ENCODE data around the gene ANKRD40.
"Not testable (repeated sequence)": the region's sequence is repeated elsewhere in the genome, so short reads cannot be mapped to it uniquely, and the experiment has no call there.

Gene ANKRD40

GRCh38 chr17:50707289-50708049, at the start of gene ANKRD40:
Gene ANKRD40 (minus strand): TSS chr17:50707914. CDS start chr17:50707654, 260 bp downstream.
- peak; percentile 81 to 85 for DNase-seq (ENCODE audit: low read depth in 2 of 2)

GRCh38 chr17:50754521-50754920, 46.8 kb upstream of the ANKRD40 start:
- no peak for DNase-seq (ENCODE audit: low read depth in 2 of 2)

GRCh38 chr17:50749245-50749644, 41.5 kb upstream of the ANKRD40 start:
- DNase-seq (ENCODE audit: low read depth in 2 of 2) = no peak

GRCh38 chr17:50745631-50746030, 37.9 kb upstream of the ANKRD40 start:
- DNase-seq (ENCODE audit: low read depth in 2 of 2) = no peak

- no peak for DNase-seq (ENCODE audit: low read depth in 2 of 2)
These were observed 31.4 kb upstream of the ANKRD40 start for GRCh38 chr17:50739098-50739497.

GRCh38 chr17:50737118-50737698, 29.5 kb upstream of the ANKRD40 start:
- no peak for DNase-seq (ENCODE audit: low read depth in 2 of 2)

GRCh38 chr17:50735287-50735686, 27.6 kb upstream of the ANKRD40 start:
- DNase-seq (ENCODE audit: low read depth in 2 of 2) = no peak

GRCh38 chr17:50731575-50732460, 24.1 kb upstream of the ANKRD40 start:
- no peak for DNase-seq (ENCODE audit: low read depth in 2 of 2)

GRCh38 chr17:50728881-50729765, 21.4 kb upstream of the ANKRD40 start:
- DNase-seq (ENCODE audit: low read depth in 2 of 2) = no peak

- no peak for DNase-seq (ENCODE audit: low read depth in 2 of 2)
These were observed 20.4 kb upstream of the ANKRD40 start for GRCh38 chr17:50728112-50728429.

- DNase-seq (ENCODE audit: low read depth in 2 of 2) = no peak
These were observed 18.3 kb upstream of the ANKRD40 start for GRCh38 chr17:50725769-50726655.

GRCh38 chr17:50724622-50725021, 16.9 kb upstream of the ANKRD40 start:
- DNase-seq (ENCODE audit: low read depth in 2 of 2) = not testable (repeated sequence)

GRCh38 chr17:50722746-50723145, 15.0 kb upstream of the ANKRD40 start:
- DNase-seq (ENCODE audit: low read depth in 2 of 2) = no peak

- DNase-seq (ENCODE audit: low read depth in 2 of 2) = no peak
These were observed 13.7 kb upstream of the ANKRD40 start for GRCh38 chr17:50721194-50722010.

GRCh38 chr17:50719924-50720794, 12.4 kb upstream of the ANKRD40 start:
- DNase-seq (ENCODE audit: low read depth in 2 of 2) = no peak

- DNase-seq (ENCODE audit: low read depth in 2 of 2) = peak; percentile 90 to 91
These were observed 11.6 kb upstream of the ANKRD40 start, which contains the start of gene LUC7L3 for GRCh38 chr17:50719144-50719923. Gene LUC7L3 (plus strand): TSS chr17:50719603. CDS start chr17:50719733, 130 bp downstream.

- DNase-seq (ENCODE audit: low read depth in 2 of 2) = no peak
These were observed 7.8 kb upstream of the ANKRD40 start for GRCh38 chr17:50715471-50715870.

GRCh38 chr17:50712641-50713040, 4.9 kb upstream of the ANKRD40 start:
- no peak for DNase-seq (ENCODE audit: low read depth in 2 of 2)
